ENCODE results near the gene ADTRP. TPM values are rescaled to one million over a fixed set of nuclear protein-coding genes. Genes with fewer than 3 reads are reported as not detected.
"Not testable (repeated sequence)": the region's sequence is repeated elsewhere in the genome, so short reads cannot be mapped to it uniquely, and the experiment has no call there.

The ADTRP gene
- total RNA-seq, 1 donor from 2014 or later, result not detected

GRCh38 chr6:11804135-11804534 is 25.5 kb upstream of the ADTRP start:
- Mint-ChIP-seq H3K27ac (ENCODE audit: unreplicated experiment) (no peak overlapping the region), H3K4me3 (ENCODE audit: unreplicated experiment) (no peak overlapping the region), H3K36me3 (ENCODE audit: unreplicated experiment) (no peaks in the 10 kb centered on the region), H3K4me1 (ENCODE audit: unreplicated experiment) (peaks cover 8% of the 10 kb centered on the region), H3K9me3 (ENCODE audit: unreplicated experiment) (no peaks in the 10 kb centered on the region), H3K27me3 (ENCODE audit: unreplicated experiment) (no peaks in the 10 kb centered on the region)
- TF ChIP-seq CTCF (IDR thresholded peaks at IDR 0.05), result no peak
- no peak for DNase-seq (ENCODE audit: extremely low spot score, unreplicated experiment)

- peaks cover 8% of the 10 kb centered on the region for H3K4me1 Mint-ChIP-seq (ENCODE audit: unreplicated experiment)
- H3K27ac Mint-ChIP-seq (ENCODE audit: unreplicated experiment), result no peak overlapping the region
- no peak for DNase-seq (ENCODE audit: extremely low spot score, unreplicated experiment)
- no peaks in the 10 kb centered on the region for H3K27me3 Mint-ChIP-seq (ENCODE audit: unreplicated experiment)
- TF ChIP-seq CTCF (IDR thresholded peaks at IDR 0.05), result no peak
- H3K4me3 Mint-ChIP-seq (ENCODE audit: unreplicated experiment), result no peak overlapping the region
- no peaks in the 10 kb centered on the region for H3K36me3 Mint-ChIP-seq (ENCODE audit: unreplicated experiment)
- no peaks in the 10 kb centered on the region for H3K9me3 Mint-ChIP-seq (ENCODE audit: unreplicated experiment)
Measured at GRCh38 chr6:11803591-11803971, 25.0 kb upstream of the ADTRP start.

- peaks cover 14% of the 10 kb centered on the region for H3K4me1 Mint-ChIP-seq (ENCODE audit: unreplicated experiment)
- no peaks in the 10 kb centered on the region for H3K27me3 Mint-ChIP-seq (ENCODE audit: unreplicated experiment)
- no peaks in the 10 kb centered on the region for H3K9me3 Mint-ChIP-seq (ENCODE audit: unreplicated experiment)
- no peak for TF ChIP-seq CTCF (IDR thresholded peaks at IDR 0.05)
- no peak overlapping the region for H3K4me3 Mint-ChIP-seq (ENCODE audit: unreplicated experiment)
- no peak for DNase-seq (ENCODE audit: extremely low spot score, unreplicated experiment)
- H3K27ac Mint-ChIP-seq (ENCODE audit: unreplicated experiment), result no peak overlapping the region
- no peaks in the 10 kb centered on the region for H3K36me3 Mint-ChIP-seq (ENCODE audit: unreplicated experiment)
Measured at GRCh38 chr6:11802886-11803590, 24.4 kb upstream of the ADTRP start.

DNA sequence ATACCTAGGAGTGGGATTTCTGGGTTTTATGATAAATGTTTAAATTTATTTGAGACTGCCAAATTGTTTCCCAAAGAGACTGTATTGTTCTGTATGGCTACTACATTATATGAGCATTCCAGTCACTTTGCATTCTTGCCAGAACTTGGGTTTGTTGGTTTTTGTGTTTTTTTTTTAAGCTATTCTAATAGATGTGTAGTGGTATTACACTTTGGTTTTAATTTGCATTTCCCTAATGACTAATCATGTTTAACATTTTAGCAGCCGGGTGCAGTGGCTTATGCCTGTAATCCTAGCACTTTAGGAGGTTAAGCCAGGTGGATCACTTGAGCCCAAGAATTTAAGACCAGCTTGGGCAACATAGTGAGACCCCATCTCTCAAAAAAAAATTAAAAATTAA is 21.9 kb upstream of the ADTRP start:
- H3K4me3 Mint-ChIP-seq (ENCODE audit: unreplicated experiment); H3K36me3 Mint-ChIP-seq (ENCODE audit: unreplicated experiment); DNase-seq (ENCODE audit: extremely low spot score, unreplicated experiment); H3K27me3 Mint-ChIP-seq (ENCODE audit: unreplicated experiment); H3K9me3 Mint-ChIP-seq (ENCODE audit: unreplicated experiment); H3K27ac Mint-ChIP-seq (ENCODE audit: unreplicated experiment): not testable (repeated sequence)
- peaks cover 12% of the 10 kb centered on the region for H3K4me1 Mint-ChIP-seq (ENCODE audit: unreplicated experiment)

- no peaks in the 10 kb centered on the region for H3K9me3 Mint-ChIP-seq (ENCODE audit: unreplicated experiment)
Measured at GRCh38 chr6:11798538-11798937, 19.9 kb upstream of the ADTRP start.

More at GRCh38 chr6:11798538-11798937, 19.9 kb upstream of the ADTRP start:
- H3K27ac Mint-ChIP-seq (ENCODE audit: unreplicated experiment), result no peak overlapping the region
- no peak for DNase-seq (ENCODE audit: extremely low spot score, unreplicated experiment)
- no peak for TF ChIP-seq CTCF (IDR thresholded peaks at IDR 0.05)
- H3K27me3 Mint-ChIP-seq (ENCODE audit: unreplicated experiment), result no peaks in the 10 kb centered on the region
- peaks cover 14% of the 10 kb centered on the region for H3K4me1 Mint-ChIP-seq (ENCODE audit: unreplicated experiment)
- no peak overlapping the region for H3K4me3 Mint-ChIP-seq (ENCODE audit: unreplicated experiment)
- H3K36me3 Mint-ChIP-seq (ENCODE audit: unreplicated experiment), result no peaks in the 10 kb centered on the region
